HFFc6 (cell line): ENCODE results near the gene DDI2. TPM values are rescaled to one million over a fixed set of nuclear protein-coding genes. Genes with fewer than 3 reads are reported as not detected.

Source experiments
- DNase-seq: peaks from one replicate; pipeline ENCODE4 v3.0.0-alpha.2; 2018
- H3K27ac Mint-ChIP-seq: 2 replicates; pipeline ENCODE4 v1.8.0; 2020; ENCODE audit warnings: mild to moderate bottlenecking, mixed read lengths
- H3K27me3 Mint-ChIP-seq: 2 replicates; pipeline ENCODE4 v1.8.0; 2021; ENCODE audit warnings: mild to moderate bottlenecking, moderate library complexity, mixed read lengths; ENCODE audit not compliant: insufficient read depth
- H3K36me3 Mint-ChIP-seq: 2 replicates; pipeline ENCODE4 v1.8.0; 2021; ENCODE audit warnings: low read depth, mixed read lengths
- H3K4me1 Mint-ChIP-seq: 2 replicates; pipeline ENCODE4 v1.8.0; 2020; ENCODE audit warnings: low read depth, mixed read lengths
- H3K4me3 Mint-ChIP-seq: 2 replicates; pipeline ENCODE4 v1.8.0; 2020; ENCODE audit warnings: mild to moderate bottlenecking, moderate library complexity, mixed read lengths
- H3K9me3 Mint-ChIP-seq: 2 replicates; pipeline ENCODE4 v1.8.0; 2020; ENCODE audit warnings: mild to moderate bottlenecking, mixed read lengths
- CTCF ChIP-seq: fragments of 200-600 bp; sonication (generic); IDR thresholded peaks from 2 replicates; pipeline ENCODE4 v1.5.0; 2021; ENCODE audit warnings: antibody characterized with exemption, mild to moderate bottlenecking
- total RNA-seq, 6 experiments: library from RNA; stranded (reverse); fragmentation: NEBNext Ultra II Directional; extraction: Animal tissue kit (Norgen Biotek cat#: 25700); gene quantifications; 2 replicates in 1 of 6; 3 replicates in 5 of 6; pipeline ENCODE4 v1.2.3, GENCODE V29; 2021

Gene DDI2
- total RNA-seq, 6 experiments from 2014 or later = 11.6 to 15.3 (median 13.3) TPM

GRCh38 chr1:15685820-15686219 is 68.6 kb downstream of the DDI2 start:
- Mint-ChIP-seq H3K27ac (peak overlapping the region; percentile 84), H3K9me3 (no peaks in the 10 kb centered on the region), H3K27me3 (peaks cover 4% of the 10 kb centered on the region; the same call in 1 of the 2 replicates), H3K4me3 (peak overlapping the region; percentile 93), H3K4me1 (peaks cover 43% of the 10 kb centered on the region), H3K36me3 (peaks cover 7% of the 10 kb centered on the region)
- TF ChIP-seq CTCF = no peak
- DNase-seq = no peak

GRCh38 chr1:15687446-15687845 is 70.2 kb downstream of the DDI2 start:
- no peak for TF ChIP-seq CTCF
- H3K27me3 Mint-ChIP-seq = peaks cover 4% of the 10 kb centered on the region; the same call in 1 of the 2 replicates
- DNase-seq = no peak
- H3K4me3 Mint-ChIP-seq = no peak overlapping the region
- H3K4me1 Mint-ChIP-seq = peaks cover 47% of the 10 kb centered on the region
- H3K9me3 Mint-ChIP-seq = no peaks in the 10 kb centered on the region
- H3K27ac Mint-ChIP-seq = no peak overlapping the region
- peaks cover 7% of the 10 kb centered on the region for H3K36me3 Mint-ChIP-seq

- Mint-ChIP-seq H3K36me3 (peaks cover 7% of the 10 kb centered on the region), H3K27me3 (no peaks in the 10 kb centered on the region), H3K4me3 (no peak overlapping the region), H3K9me3 (no peaks in the 10 kb centered on the region), H3K27ac (no peak overlapping the region), H3K4me1 (peaks cover 39% of the 10 kb centered on the region)
- DNase-seq = no peak
- no peak for TF ChIP-seq CTCF
Observed at GRCh38 chr1:15690317-15690716, 73.1 kb downstream of the DDI2 start.

GRCh38 chr1:15691434-15692032 is 74.3 kb downstream of the DDI2 start:
- no peak for DNase-seq
- Mint-ChIP-seq H3K9me3 (no peaks in the 10 kb centered on the region), H3K36me3 (peaks cover 7% of the 10 kb centered on the region), H3K4me3 (no peak overlapping the region), H3K27me3 (no peaks in the 10 kb centered on the region), H3K27ac (no peak overlapping the region), H3K4me1 (peaks cover 32% of the 10 kb centered on the region)
- TF ChIP-seq CTCF = no peak

GRCh38 chr1:15692121-15692682 is 74.9 kb downstream of the DDI2 start:
- Mint-ChIP-seq H3K9me3 (no peaks in the 10 kb centered on the region), H3K27me3 (no peaks in the 10 kb centered on the region), H3K27ac (0 out of 2 replicates have a peak overlapping the region, but pooled peaks have one; percentile 1), H3K36me3 (peaks cover 7% of the 10 kb centered on the region), H3K4me3 (no peak overlapping the region), H3K4me1 (peaks cover 35% of the 10 kb centered on the region)
- no peak for TF ChIP-seq CTCF
- DNase-seq = no peak
